ENCODE data around the gene FAM111B.

- TF ChIP-seq CTCF (IDR thresholded peaks at IDR 0.05), result no peak
- TF ChIP-seq POLR2A (IDR thresholded peaks at IDR 0.05), result no peak
Observed at GRCh38 chr11:59078435-59078834, 28.6 kb upstream of the FAM111B start.
